Stimulated activated CD8-positive, alpha-beta memory T cell treated with anti-CD3 and anti-CD28 coated beads, Interleukin-15, amount 100 ng/mL, for 1 hour (primary cell): Measurements from ENCODE around the gene TMC8.
"Not testable (repeated sequence)": the region's sequence is repeated elsewhere in the genome, so short reads cannot be mapped to it uniquely, and the experiment has no call there.

Source experiments
- DNase-seq: peaks from one replicate; pipeline ENCODE4 v3.0.0-alpha.2; 2020; ENCODE audit warnings: low read depth

The TMC8 gene

GRCh38 chr17:78130437-78131101, at the start of gene TMC8:
Gene TMC8, plus strand, starts transcription at chr17:78130771. Its CDS starts 818 bp downstream, at chr17:78131589.
- peak; percentile 53 for DNase-seq

DNA sequence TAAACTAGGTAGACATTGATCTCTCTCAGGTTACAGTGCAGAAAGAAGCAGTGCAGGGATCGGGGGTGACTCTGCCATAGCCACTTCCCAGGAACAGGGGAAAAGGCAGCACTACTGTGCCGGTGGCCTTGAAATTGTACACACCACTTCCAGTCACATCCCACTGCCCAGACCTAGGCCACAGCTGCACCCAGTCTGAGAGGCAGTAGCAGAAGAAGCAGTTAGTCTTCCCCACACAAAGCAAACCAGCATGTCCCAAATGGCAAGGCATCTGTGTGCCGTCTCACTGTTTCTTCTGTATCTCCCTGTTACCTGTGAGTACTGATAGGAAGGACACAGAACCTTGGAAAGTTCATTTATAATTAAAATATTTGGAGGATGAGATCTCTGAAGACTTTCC, 49.0 kb upstream of the TMC8 start:
- no peak for DNase-seq

- not testable (repeated sequence) for DNase-seq
Measured at GRCh38 chr17:78082355-78082872, 48.2 kb upstream of the TMC8 start.

- DNase-seq, result no peak
Measured at GRCh38 chr17:78082988-78083387, 47.6 kb upstream of the TMC8 start.

DNA sequence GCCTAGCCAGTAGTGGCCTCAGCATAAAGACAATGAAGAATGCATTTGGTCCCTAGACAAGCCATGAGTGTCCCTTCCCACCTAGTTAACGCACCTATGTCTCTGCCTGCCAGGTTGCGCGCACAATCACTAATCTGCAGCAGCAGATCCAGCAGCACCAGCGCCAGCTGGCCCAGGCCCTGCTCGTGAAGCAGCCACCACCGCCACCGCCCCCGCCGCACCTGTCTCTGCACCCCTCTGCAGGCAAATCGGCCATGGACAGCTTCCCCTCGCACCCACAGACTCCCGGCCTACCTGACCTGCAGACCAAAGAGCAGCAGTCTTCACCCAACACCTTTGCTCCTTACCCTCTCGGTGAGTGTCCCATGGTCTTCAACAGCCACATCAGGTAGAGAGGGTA, 43.8 kb upstream of the TMC8 start:
- DNase-seq, result no peak

DNA sequence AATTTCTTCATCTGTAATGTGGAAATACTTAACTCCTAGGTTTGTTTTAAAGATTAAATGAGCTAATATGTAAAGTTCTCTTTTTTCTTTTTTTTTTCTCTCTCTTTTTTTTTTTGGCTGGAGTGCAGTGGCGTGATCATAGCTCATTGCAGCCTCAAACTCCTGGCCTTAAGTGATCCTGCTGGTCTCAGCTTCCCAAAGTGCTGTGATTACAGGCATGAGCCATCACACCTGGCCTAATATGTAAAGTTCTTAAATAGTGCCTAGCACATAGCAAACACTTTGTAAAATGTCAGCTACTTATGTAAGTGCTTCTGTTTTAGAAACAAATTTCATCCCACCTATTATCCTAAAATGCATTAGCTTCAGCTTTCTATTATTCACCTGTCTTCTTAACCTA, 42.0 kb upstream of the TMC8 start:
- DNase-seq, result no peak

DNA sequence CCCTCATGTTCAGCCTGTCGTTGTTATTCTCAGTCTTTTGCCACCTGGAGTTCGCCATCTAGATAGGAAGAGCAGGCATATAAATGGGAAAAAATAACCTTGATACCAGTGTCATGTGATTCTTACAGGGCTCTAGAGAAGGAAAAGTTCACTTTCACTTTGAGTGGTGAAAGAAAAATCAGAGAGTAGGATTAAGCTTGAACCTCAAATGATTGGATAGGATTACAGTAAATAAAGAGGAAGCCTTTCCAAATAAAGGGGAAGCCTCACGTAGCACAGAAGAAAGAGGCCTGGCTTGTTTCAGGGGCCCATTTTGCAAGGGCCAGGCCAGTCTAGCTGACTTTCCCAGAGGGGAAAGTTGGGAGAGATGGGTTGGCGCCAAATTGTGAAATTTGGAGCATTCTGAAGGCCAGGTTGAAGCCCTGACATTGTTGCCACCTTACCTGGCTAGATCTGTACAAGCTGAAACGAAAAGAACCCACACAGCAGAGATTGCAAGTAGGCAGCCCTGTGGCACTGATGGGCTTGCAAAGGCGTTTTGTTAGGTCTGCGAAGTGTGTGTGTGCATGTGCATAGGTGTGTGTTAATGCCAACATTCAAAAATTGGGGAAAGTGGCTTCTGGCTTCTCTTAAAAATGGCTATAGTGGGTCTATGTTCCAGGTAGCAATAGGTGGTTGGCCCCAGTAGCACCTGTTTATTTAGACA, 40.8 kb upstream of the TMC8 start:
- no peak for DNase-seq

DNA sequence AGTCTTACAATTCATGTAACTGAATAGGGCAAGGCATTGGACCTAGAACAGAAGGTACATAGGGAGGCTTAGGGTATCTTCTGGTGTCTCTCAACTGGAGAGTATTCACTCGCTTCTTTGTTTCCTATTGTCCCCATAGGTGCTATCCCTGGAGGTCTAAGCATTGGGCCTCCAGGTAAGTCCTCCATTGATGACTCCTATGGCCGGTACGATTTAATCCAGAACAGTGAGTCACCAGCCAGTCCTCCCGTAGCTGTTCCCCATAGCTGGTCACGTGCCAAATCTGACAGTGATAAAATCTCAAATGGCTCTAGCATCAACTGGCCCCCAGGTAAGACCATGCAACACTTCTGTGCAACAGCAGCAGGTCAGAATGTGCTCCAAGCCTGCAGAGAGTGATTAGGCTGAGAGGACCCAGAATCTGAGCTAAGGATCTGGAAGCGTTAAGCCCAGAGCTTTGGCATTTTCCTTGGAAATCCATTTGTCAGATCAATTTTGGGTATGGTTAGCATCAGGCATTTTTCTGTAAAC, 37.7 kb upstream of the TMC8 start:
- DNase-seq, result no peak

GRCh38 chr17:78095035-78095434, 35.5 kb upstream of the TMC8 start:
- no peak for DNase-seq

DNA sequence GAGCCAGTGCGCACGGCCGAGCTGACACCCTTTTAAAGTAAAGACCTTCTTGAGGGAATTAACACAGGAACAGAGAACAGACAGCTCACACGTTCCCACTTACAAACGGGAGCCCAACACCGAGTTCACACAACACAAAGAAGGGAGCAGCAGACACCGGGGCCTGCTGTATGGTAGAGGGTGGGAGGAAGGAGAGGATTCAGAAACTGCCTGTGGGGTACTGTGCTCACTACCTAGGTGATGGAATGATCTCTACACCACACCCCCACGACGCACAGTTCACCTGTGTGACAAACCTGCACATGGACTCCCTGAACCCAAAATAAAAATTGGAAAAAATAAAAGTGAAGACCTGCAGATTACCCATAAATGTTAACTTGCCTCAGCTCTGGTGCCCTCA, 34.5 kb upstream of the TMC8 start:
- no peak for DNase-seq

DNA sequence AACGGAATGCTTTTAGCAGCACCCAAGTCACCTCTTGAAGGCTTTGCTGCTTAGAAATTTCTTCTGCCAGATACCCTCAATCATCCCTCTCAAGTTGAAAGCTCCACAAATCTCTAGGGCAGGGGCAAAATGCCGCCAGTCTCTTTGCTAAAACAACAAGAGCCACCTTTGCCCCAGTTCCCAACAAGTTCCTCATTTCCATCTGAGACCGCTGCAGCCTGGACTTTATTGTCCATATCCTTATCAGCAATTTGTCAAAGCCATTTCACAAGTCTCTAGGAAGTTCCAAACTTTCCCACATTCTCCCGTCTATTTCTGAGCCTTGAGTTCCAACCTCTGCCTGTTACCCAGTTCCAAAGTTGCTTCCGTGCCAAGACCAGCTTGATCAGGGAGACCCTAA, 29.5 kb upstream of the TMC8 start:
- DNase-seq, result no peak

- no peak for DNase-seq
Measured at GRCh38 chr17:78101542-78101941, 29.0 kb upstream of the TMC8 start.

DNA sequence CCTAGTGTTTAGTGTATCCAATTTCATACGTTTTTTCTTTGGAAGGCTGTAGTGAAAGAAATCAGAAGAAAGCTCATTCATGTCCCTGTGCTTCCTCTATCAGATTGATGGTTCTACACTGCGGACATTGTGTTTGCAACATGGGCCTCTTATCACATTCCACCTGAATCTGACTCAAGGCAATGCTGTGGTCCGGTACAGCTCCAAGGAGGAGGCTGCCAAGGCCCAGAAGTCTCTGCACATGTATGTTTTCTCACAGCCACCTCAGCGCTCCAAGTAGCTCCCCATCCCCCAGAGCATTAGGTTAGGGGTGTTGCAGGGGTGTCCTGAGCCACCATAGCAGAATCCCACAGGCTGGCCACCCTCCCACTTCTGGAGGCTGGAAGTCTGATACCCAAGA, 27.3 kb upstream of the TMC8 start:
- no peak for DNase-seq

GRCh38 chr17:78104540-78104941, 26.0 kb upstream of the TMC8 start:
- DNase-seq, result no peak

DNA sequence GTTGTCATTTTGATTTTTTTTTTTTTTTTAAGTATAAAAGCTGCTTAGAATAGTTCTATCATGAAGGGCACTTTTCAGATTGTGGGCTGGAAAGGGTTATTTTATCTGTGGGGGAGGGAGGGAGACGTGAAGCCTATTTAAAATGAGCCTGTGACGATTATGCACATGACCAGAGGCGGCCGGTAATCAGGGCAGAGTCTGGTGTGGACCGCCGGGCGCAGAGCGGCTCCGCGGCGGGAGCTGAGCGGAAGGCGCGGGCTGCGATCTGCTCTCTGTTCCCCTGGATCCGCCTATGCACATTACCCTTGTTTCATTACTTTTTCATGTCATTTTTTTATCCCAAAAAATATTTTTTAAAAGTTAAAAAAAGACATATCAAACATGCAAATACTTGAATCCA, 25.5 kb upstream of the TMC8 start:
- DNase-seq, result no peak

GRCh38 chr17:78105551-78105950, 25.0 kb upstream of the TMC8 start:
- no peak for DNase-seq

GRCh38 chr17:78106211-78106610, 24.4 kb upstream of the TMC8 start:
- no peak for DNase-seq

DNA sequence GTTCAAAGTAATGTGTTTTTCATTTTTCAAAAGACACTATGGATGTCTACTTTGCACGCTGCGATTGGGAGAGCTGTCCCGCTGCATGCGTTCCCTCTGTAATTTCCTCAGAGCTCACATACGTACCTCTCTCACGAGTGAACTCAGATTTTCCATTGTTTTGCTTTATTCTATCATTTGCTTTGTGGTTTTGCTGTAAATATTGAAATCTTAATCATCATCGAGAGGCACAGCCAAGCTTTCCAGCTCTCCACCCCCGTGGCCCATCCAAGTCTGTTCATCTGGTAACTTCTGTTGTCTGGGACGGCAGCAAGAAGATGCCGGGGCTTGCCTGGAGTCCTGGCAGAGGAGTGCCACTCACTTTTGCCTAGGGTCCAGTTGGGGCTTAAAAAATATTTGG, 23.1 kb upstream of the TMC8 start:
- DNase-seq, result no peak

- no peak for DNase-seq
Measured at GRCh38 chr17:78107976-78108725, 22.4 kb upstream of the TMC8 start.

DNA sequence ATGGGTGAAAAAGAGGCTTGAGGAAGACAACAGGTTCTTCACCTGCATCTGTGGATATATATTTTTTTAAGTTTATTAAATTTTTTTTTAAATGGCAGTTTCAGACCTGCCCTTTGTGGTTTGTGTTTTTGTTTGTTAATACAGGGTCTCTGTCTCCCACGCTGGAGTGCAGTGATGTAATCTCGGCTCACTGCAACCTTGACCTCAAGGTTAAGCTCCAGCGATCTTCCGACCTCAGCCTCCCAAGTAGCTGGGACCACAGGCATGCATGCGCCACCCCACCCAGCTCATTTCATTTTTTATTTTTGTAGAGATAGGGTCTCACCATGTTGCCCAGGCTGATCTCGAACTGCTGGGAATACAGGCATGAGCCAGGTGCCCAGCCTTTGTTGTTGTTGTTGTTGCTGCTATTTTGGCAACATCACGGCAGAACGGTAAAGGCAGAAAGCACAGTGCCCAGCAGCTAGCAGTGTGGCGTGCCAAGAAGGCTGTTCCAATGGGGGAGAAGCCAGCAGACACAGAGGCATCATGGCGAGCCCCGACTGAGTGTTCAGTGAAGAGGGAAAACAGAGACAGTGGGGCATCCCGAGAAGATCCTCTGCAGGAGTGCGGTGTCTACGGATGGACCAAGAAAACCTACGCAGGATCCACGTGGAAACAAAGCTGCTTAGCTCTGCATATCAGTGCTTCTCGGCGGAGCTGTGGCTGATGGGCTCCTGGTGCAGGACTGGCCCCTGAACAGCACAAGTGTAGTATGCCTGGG, 21.7 kb upstream of the TMC8 start:
- DNase-seq, result no peak

DNA sequence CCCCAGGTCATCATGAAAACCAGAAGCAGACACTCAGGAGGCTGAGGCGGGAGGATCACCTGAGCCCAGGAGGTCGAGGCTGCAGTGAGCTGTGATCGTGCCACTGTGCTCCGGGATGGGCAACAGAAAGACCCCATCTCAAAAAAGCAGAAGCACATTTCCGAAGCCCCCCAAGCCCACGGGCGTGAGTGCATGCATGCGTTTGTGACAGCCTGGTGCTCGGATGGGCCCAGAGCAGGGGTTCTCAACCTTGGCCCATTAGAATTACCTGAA, 21.1 kb upstream of the TMC8 start:
- no peak for DNase-seq

GRCh38 chr17:78110363-78111015, 20.1 kb upstream of the TMC8 start:
- no peak for DNase-seq
